Kidney epithelial cell (primary cell): ENCODE measurements around the gene KIF13A. TPM values are rescaled to one million over a fixed set of nuclear protein-coding genes. Genes with fewer than 3 reads are reported as not detected.

Experiments
- DNase-seq: peaks from one replicate; pipeline ENCODE4 v3.0.0-alpha.2; 2010; ENCODE audit warnings: low read depth
- H3K27me3 ChIP-seq: 2 replicates; pipeline ENCODE4 v1.6.0; 2011; ENCODE audit warnings: low read length; ENCODE audit not compliant: control insufficient read depth, insufficient read depth
- H3K36me3 ChIP-seq: 2 replicates; pipeline ENCODE4 v1.5.1; 2011; ENCODE audit warnings: low read length; ENCODE audit not compliant: control insufficient read depth, insufficient read depth
- H3K4me3 ChIP-seq: 2 replicates; pipeline ENCODE4 v1.5.1; 2011; ENCODE audit warnings: low read depth, mild to moderate bottlenecking, control low read depth, low read length
- CTCF ChIP-seq: IDR thresholded peaks from 2 replicates; pipeline ENCODE4 v1.5.1; 2011; ENCODE audit warnings: mild to moderate bottlenecking, moderate library complexity, low read length, control low read depth, inconsistent platforms; ENCODE audit not compliant: insufficient read depth, poor library complexity, severe bottlenecking
- total RNA-seq: library from RNA; depleted of rRNA; stranded (reverse); fragments of >200 nt; gene quantifications from 2 replicates; pipeline ENCODE4 v1.2.3, GENCODE V29; 2015

The KIF13A gene
- total RNA-seq, 1 donor from 2014 or later, result 30.9 TPM

GRCh38 chr6:17856306-17856705 is 131.1 kb downstream of the KIF13A start:
- no peaks in the 10 kb centered on the region for H3K36me3 ChIP-seq
- no peak for TF ChIP-seq CTCF
- H3K27me3 ChIP-seq, result no peaks in the 10 kb centered on the region

GRCh38 chr6:17855381-17855780 is 132.1 kb downstream of the KIF13A start:
- H3K36me3 ChIP-seq, result no peaks in the 10 kb centered on the region
- no peaks in the 10 kb centered on the region for H3K27me3 ChIP-seq
- no peak for TF ChIP-seq CTCF
- no peak for DNase-seq
- H3K4me3 ChIP-seq, result no peak overlapping the region

More at GRCh38 chr6:17856306-17856705, 131.1 kb downstream of the KIF13A start:
- H3K4me3 ChIP-seq, result no peak overlapping the region
- DNase-seq, result no peak

- TF ChIP-seq CTCF, result no peak
- Histone ChIP-seq H3K27me3 (no peaks in the 10 kb centered on the region), H3K4me3 (no peak overlapping the region), H3K36me3 (no peaks in the 10 kb centered on the region)
- DNase-seq, result no peak
Observed at GRCh38 chr6:17853533-17853932, 133.9 kb downstream of the KIF13A start.

- no peaks in the 10 kb centered on the region for H3K36me3 ChIP-seq
- H3K27me3 ChIP-seq, result no peaks in the 10 kb centered on the region
- no peak for DNase-seq
- TF ChIP-seq CTCF, result no peak
- no peak overlapping the region for H3K4me3 ChIP-seq
Observed at GRCh38 chr6:17851720-17852161, 135.7 kb downstream of the KIF13A start.

- H3K4me3 ChIP-seq, result no peak overlapping the region
- H3K36me3 ChIP-seq, result no peaks in the 10 kb centered on the region
- no peak for DNase-seq
- H3K27me3 ChIP-seq, result no peaks in the 10 kb centered on the region
- no peak for TF ChIP-seq CTCF
Observed at GRCh38 chr6:17851001-17851719, 136.3 kb downstream of the KIF13A start.

- no peak for DNase-seq
- TF ChIP-seq CTCF, result no peak
- H3K36me3 ChIP-seq, result no peaks in the 10 kb centered on the region
- no peak overlapping the region for H3K4me3 ChIP-seq
- H3K27me3 ChIP-seq, result no peaks in the 10 kb centered on the region
Observed at GRCh38 chr6:17850281-17850680, 137.2 kb downstream of the KIF13A start.
